ENCODE data around the gene RCOR1.

The RCOR1 gene

GRCh38 chr14:102578821-102579220 is 13.6 kb upstream of the RCOR1 start:
- H4K20me1 ChIP-seq (ENCODE audit: insufficient read depth, low read length) = no peaks in the 10 kb centered on the region
- no peaks in the 10 kb centered on the region for H3F3A ChIP-seq (ENCODE audit: insufficient read depth, low read length)
- H3K4me2 ChIP-seq (ENCODE audit: low read length) = no peak overlapping the region
- H3K4me1 ChIP-seq (ENCODE audit: insufficient read depth, low read length, severe bottlenecking) = peaks cover 10% of the 10 kb centered on the region
- H3K27ac ChIP-seq (ENCODE audit: low read depth, low read length, poor library complexity, severe bottlenecking) = no peak overlapping the region
- H3K4me3 ChIP-seq (ENCODE audit: low read depth, low read length, poor library complexity, severe bottlenecking) = no peak overlapping the region
- TF ChIP-seq CTCF (IDR thresholded peaks at IDR 0.05; ENCODE audit: low read length) = no peak
- H3K9me2 ChIP-seq (ENCODE audit: low read depth, low read length) = no peaks in the 10 kb centered on the region
- H3K9ac ChIP-seq (ENCODE audit: low read length) = no peak overlapping the region
- no peaks in the 10 kb centered on the region for H3K9me3 ChIP-seq (ENCODE audit: low read length)
- no peaks in the 10 kb centered on the region for H3K79me2 ChIP-seq (ENCODE audit: insufficient read depth, low read length)
- H2AFZ ChIP-seq (ENCODE audit: low read length) = no peak overlapping the region
- no peaks in the 10 kb centered on the region for H3K36me3 ChIP-seq (ENCODE audit: insufficient read depth, low read length)
- no peaks in the 10 kb centered on the region for H3K27me3 ChIP-seq (ENCODE audit: insufficient read depth, low read length)

- TF ChIP-seq EZH2 (IDR thresholded peaks at IDR 0.05; ENCODE audit: borderline replicate concordance, low read length) = no peak
- TF ChIP-seq CTCF (IDR thresholded peaks at IDR 0.05; ENCODE audit: low read length) = no peak
- H3F3A ChIP-seq (ENCODE audit: insufficient read depth, low read length) = no peaks in the 10 kb centered on the region
- H4K20me1 ChIP-seq (ENCODE audit: insufficient read depth, low read length) = no peaks in the 10 kb centered on the region
- H3K9me3 ChIP-seq (ENCODE audit: low read length) = no peaks in the 10 kb centered on the region
- no peak overlapping the region for H3K9ac ChIP-seq (ENCODE audit: low read length)
- no peak overlapping the region for H3K4me3 ChIP-seq (ENCODE audit: low read depth, low read length, poor library complexity, severe bottlenecking)
- H2AFZ ChIP-seq (ENCODE audit: low read length) = no peak overlapping the region
- H3K9me2 ChIP-seq (ENCODE audit: low read depth, low read length) = no peaks in the 10 kb centered on the region
- no peaks in the 10 kb centered on the region for H3K36me3 ChIP-seq (ENCODE audit: insufficient read depth, low read length)
- no peak overlapping the region for H3K27ac ChIP-seq (ENCODE audit: low read depth, low read length, poor library complexity, severe bottlenecking)
- no peaks in the 10 kb centered on the region for H3K79me2 ChIP-seq (ENCODE audit: insufficient read depth, low read length)
- no peaks in the 10 kb centered on the region for H3K27me3 ChIP-seq (ENCODE audit: insufficient read depth, low read length)
- no peak overlapping the region for H3K4me2 ChIP-seq (ENCODE audit: low read length)
- H3K4me1 ChIP-seq (ENCODE audit: insufficient read depth, low read length, severe bottlenecking) = no peaks in the 10 kb centered on the region
Observed at GRCh38 chr14:102579696-102580549, 12.5 kb upstream of the RCOR1 start.

- Histone ChIP-seq H3K9ac (ENCODE audit: low read length) (no peak overlapping the region), H3K9me3 (ENCODE audit: low read length) (no peaks in the 10 kb centered on the region), H3K4me2 (ENCODE audit: low read length) (no peak overlapping the region), H3K4me1 (ENCODE audit: insufficient read depth, low read length, severe bottlenecking) (no peaks in the 10 kb centered on the region), H3K36me3 (ENCODE audit: insufficient read depth, low read length) (no peaks in the 10 kb centered on the region), H3F3A (ENCODE audit: insufficient read depth, low read length) (no peaks in the 10 kb centered on the region), H3K27ac (ENCODE audit: low read depth, low read length, poor library complexity, severe bottlenecking) (no peak overlapping the region), H2AFZ (ENCODE audit: low read length) (no peak overlapping the region), H3K4me3 (ENCODE audit: low read depth, low read length, poor library complexity, severe bottlenecking) (no peak overlapping the region), H3K79me2 (ENCODE audit: insufficient read depth, low read length) (no peaks in the 10 kb centered on the region), H4K20me1 (ENCODE audit: insufficient read depth, low read length) (no peaks in the 10 kb centered on the region), H3K9me2 (ENCODE audit: low read depth, low read length) (no peaks in the 10 kb centered on the region), H3K27me3 (ENCODE audit: insufficient read depth, low read length) (no peaks in the 10 kb centered on the region)
- TF ChIP-seq CTCF (IDR thresholded peaks at IDR 0.05; ENCODE audit: low read length) (no peak), EZH2 (IDR thresholded peaks at IDR 0.05; ENCODE audit: borderline replicate concordance, low read length) (no peak)
Observed at GRCh38 chr14:102580550-102581110, 11.8 kb upstream of the RCOR1 start.

Data from OCI-LY1 (cell line).